ENCODE measurements around the gene ZNF81.
"Not testable (repeated sequence)": the region's sequence is repeated elsewhere in the genome, so short reads cannot be mapped to it uniquely, and the experiment has no call there.

The ZNF81 gene

GRCh38 chrX:47836164-47837072 is at the start of gene ZNF81:
Gene ZNF81 (plus strand): TSS chrX:47836902. CDS start chrX:47846268, 9,366 bp downstream.
- DNase-seq (ENCODE audit: low read depth in 2 of 2): peak; percentile 87 to 89

GRCh38 chrX:47796433-47796906 is 40.2 kb upstream of the ZNF81 start:
- DNase-seq (ENCODE audit: low read depth in 2 of 2): peak in 1 of 2 experiments; percentile 1

- DNase-seq (ENCODE audit: low read depth in 2 of 2): no peak
Measured at GRCh38 chrX:47797084-47797483, 39.6 kb upstream of the ZNF81 start.

GRCh38 chrX:47798861-47799260 is 37.8 kb upstream of the ZNF81 start:
- no peak for DNase-seq (ENCODE audit: low read depth in 2 of 2)

- DNase-seq (ENCODE audit: low read depth in 2 of 2): no peak
Measured at GRCh38 chrX:47802589-47802988, 34.1 kb upstream of the ZNF81 start.

- DNase-seq (ENCODE audit: low read depth in 2 of 2): not testable (repeated sequence)
Measured at GRCh38 chrX:47803103-47803502, 33.6 kb upstream of the ZNF81 start.

GRCh38 chrX:47804315-47804714 is 32.4 kb upstream of the ZNF81 start:
- DNase-seq (ENCODE audit: low read depth in 2 of 2): no peak

GRCh38 chrX:47805844-47806243 is 30.9 kb upstream of the ZNF81 start:
- DNase-seq (ENCODE audit: low read depth in 2 of 2): not testable (repeated sequence)

- DNase-seq (ENCODE audit: low read depth in 2 of 2): not testable (repeated sequence)
Measured at GRCh38 chrX:47806415-47807271, 30.1 kb upstream of the ZNF81 start.

GRCh38 chrX:47807272-47807538 is 29.5 kb upstream of the ZNF81 start:
- not testable (repeated sequence) for DNase-seq (ENCODE audit: low read depth in 2 of 2)

- DNase-seq (ENCODE audit: low read depth in 2 of 2): no peak
Measured at GRCh38 chrX:47807548-47807947, 29.2 kb upstream of the ZNF81 start.

- DNase-seq (ENCODE audit: low read depth in 2 of 2): no peak
Measured at GRCh38 chrX:47808904-47809788, 27.6 kb upstream of the ZNF81 start.

- no peak for DNase-seq (ENCODE audit: low read depth in 2 of 2)
Measured at GRCh38 chrX:47814851-47815250, 21.9 kb upstream of the ZNF81 start.

GRCh38 chrX:47815901-47816845 is 20.5 kb upstream of the ZNF81 start:
- DNase-seq (ENCODE audit: low read depth in 2 of 2): no peak

- no peak for DNase-seq (ENCODE audit: low read depth in 2 of 2)
Measured at GRCh38 chrX:47817421-47817820, 19.3 kb upstream of the ZNF81 start.

- DNase-seq (ENCODE audit: low read depth in 2 of 2): no peak
Measured at GRCh38 chrX:47817897-47818296, 18.8 kb upstream of the ZNF81 start.

GRCh38 chrX:47828984-47829383 is 7.7 kb upstream of the ZNF81 start:
- no peak for DNase-seq (ENCODE audit: low read depth in 2 of 2)

GRCh38 chrX:47831788-47832187 is 4.9 kb upstream of the ZNF81 start:
- DNase-seq (ENCODE audit: low read depth in 2 of 2): no peak

- no peak for DNase-seq (ENCODE audit: low read depth in 2 of 2)
Measured at GRCh38 chrX:47838361-47838760, 1.7 kb downstream of the ZNF81 start.

- DNase-seq (ENCODE audit: low read depth in 2 of 2): no peak
Measured at GRCh38 chrX:47840111-47840510, 3.4 kb downstream of the ZNF81 start.

- no peak for DNase-seq (ENCODE audit: low read depth in 2 of 2)
Measured at GRCh38 chrX:47843363-47843762, 6.7 kb downstream of the ZNF81 start.

All from fibroblast of skin of left biceps (primary cell).